ENCODE measurements around the gene TBCE. TPM values are rescaled to one million over a fixed set of nuclear protein-coding genes. Genes with fewer than 3 reads are reported as not detected.

Gene TBCE
- polyA plus RNA-seq, 1 donor from 2014 or later: 72.9 TPM

GRCh38 chr1:235417086-235417697, 50.0 kb downstream of the TBCE start:
- TF ChIP-seq MXI1 (conservative IDR thresholded peaks at IDR 0.05; ENCODE audit: poor library complexity, severe bottlenecking) (no peak), RAD21 (conservative IDR thresholded peaks at IDR 0.05) (peak; percentile 80), CTCF (IDR thresholded peaks at IDR 0.05; ENCODE audit: poor library complexity, severe bottlenecking) (peak; percentile 84), EP300 (conservative IDR thresholded peaks at IDR 0.05; ENCODE audit: poor library complexity, severe bottlenecking) (no peak), EZH2 (IDR thresholded peaks at IDR 0.05; ENCODE audit: borderline replicate concordance, insufficient read depth, low read length, poor library complexity, severe bottlenecking) (no peak), SMC3 (conservative IDR thresholded peaks at IDR 0.05; ENCODE audit: poor library complexity) (peak; percentile 85)
- H2AFZ ChIP-seq (ENCODE audit: low read depth, low read length): no peak overlapping the region
- H3K27ac ChIP-seq (ENCODE audit: low read length): no peak overlapping the region
- H3F3A ChIP-seq (ENCODE audit: insufficient read depth, low read length, poor library complexity, severe bottlenecking): no peaks in the 10 kb centered on the region
- no peak overlapping the region for H3K4me2 ChIP-seq (ENCODE audit: low read length)
- no peaks in the 10 kb centered on the region for H3K9me2 ChIP-seq (ENCODE audit: insufficient read depth, low read length)
- no peaks in the 10 kb centered on the region for H4K20me1 ChIP-seq (ENCODE audit: insufficient read depth)
- no peaks in the 10 kb centered on the region for H3K36me3 ChIP-seq (ENCODE audit: insufficient read depth, low read length)
- no peak overlapping the region for H3K4me3 ChIP-seq (ENCODE audit: low read length)
- peaks cover 3% of the 10 kb centered on the region for H3K79me2 ChIP-seq (replicated peaks; ENCODE audit: insufficient read depth, low read length)
- no peaks in the 10 kb centered on the region for H3K9me3 ChIP-seq (ENCODE audit: low read length)
- H3K27me3 ChIP-seq (ENCODE audit: insufficient read depth, low read depth, low read length): no peaks in the 10 kb centered on the region
- no peak overlapping the region for H3K9ac ChIP-seq (ENCODE audit: low read length)

- Histone ChIP-seq H3K9ac (ENCODE audit: low read length) (no peak overlapping the region), H2AFZ (ENCODE audit: low read depth, low read length) (no peak overlapping the region), H4K20me1 (ENCODE audit: insufficient read depth) (no peaks in the 10 kb centered on the region), H3K36me3 (ENCODE audit: insufficient read depth, low read length) (no peaks in the 10 kb centered on the region), H3K4me3 (ENCODE audit: low read length) (no peak overlapping the region), H3K4me2 (ENCODE audit: low read length) (no peak overlapping the region), H3K79me2 (replicated peaks; ENCODE audit: insufficient read depth, low read length) (peaks cover 3% of the 10 kb centered on the region), H3F3A (ENCODE audit: insufficient read depth, low read length, poor library complexity, severe bottlenecking) (no peaks in the 10 kb centered on the region), H3K9me3 (ENCODE audit: low read length) (no peaks in the 10 kb centered on the region), H3K27ac (ENCODE audit: low read length) (no peak overlapping the region), H3K27me3 (ENCODE audit: insufficient read depth, low read depth, low read length) (no peaks in the 10 kb centered on the region), H3K9me2 (ENCODE audit: insufficient read depth, low read length) (no peaks in the 10 kb centered on the region)
- no peak for TF ChIP-seq EZH2 (IDR thresholded peaks at IDR 0.05; ENCODE audit: borderline replicate concordance, insufficient read depth, low read length, poor library complexity, severe bottlenecking)
- no peak for TF ChIP-seq TAF1 (IDR thresholded peaks at IDR 0.05; ENCODE audit: low read depth)
- TF ChIP-seq RAD21 (conservative IDR thresholded peaks at IDR 0.05): no peak
- TF ChIP-seq EP300 (conservative IDR thresholded peaks at IDR 0.05; ENCODE audit: poor library complexity, severe bottlenecking): no peak
Measured at GRCh38 chr1:235421751-235422150, 54.5 kb downstream of the TBCE start.

- Histone ChIP-seq H3K27me3 (ENCODE audit: insufficient read depth, low read depth, low read length) (no peaks in the 10 kb centered on the region), H3K9me2 (ENCODE audit: insufficient read depth, low read length) (no peaks in the 10 kb centered on the region), H4K20me1 (ENCODE audit: insufficient read depth) (no peaks in the 10 kb centered on the region), H3K9me3 (ENCODE audit: low read length) (no peaks in the 10 kb centered on the region), H3K9ac (ENCODE audit: low read length) (no peak overlapping the region), H3K79me2 (replicated peaks; ENCODE audit: insufficient read depth, low read length) (no peaks in the 10 kb centered on the region), H3K4me3 (ENCODE audit: low read length) (no peak overlapping the region), H3K4me2 (ENCODE audit: low read length) (no peak overlapping the region), H3K27ac (ENCODE audit: low read length) (no peak overlapping the region), H3K36me3 (ENCODE audit: insufficient read depth, low read length) (no peaks in the 10 kb centered on the region), H3F3A (ENCODE audit: insufficient read depth, low read length, poor library complexity, severe bottlenecking) (no peaks in the 10 kb centered on the region), H2AFZ (ENCODE audit: low read depth, low read length) (no peak overlapping the region)
- TF ChIP-seq EZH2 (IDR thresholded peaks at IDR 0.05; ENCODE audit: borderline replicate concordance, insufficient read depth, low read length, poor library complexity, severe bottlenecking) (no peak), MXI1 (conservative IDR thresholded peaks at IDR 0.05; ENCODE audit: poor library complexity, severe bottlenecking) (no peak), POLR2AphosphoS5 (IDR thresholded peaks at IDR 0.05) (no peak), TAF1 (IDR thresholded peaks at IDR 0.05; ENCODE audit: low read depth) (no peak), EP300 (conservative IDR thresholded peaks at IDR 0.05; ENCODE audit: poor library complexity, severe bottlenecking) (no peak), SMC3 (conservative IDR thresholded peaks at IDR 0.05; ENCODE audit: poor library complexity) (no peak), RAD21 (conservative IDR thresholded peaks at IDR 0.05) (no peak), CTCF (IDR thresholded peaks at IDR 0.05; ENCODE audit: poor library complexity, severe bottlenecking) (no peak), REST (IDR thresholded peaks at IDR 0.05; ENCODE audit: borderline replicate concordance) (no peak)
Measured at GRCh38 chr1:235423214-235423652, 56.0 kb downstream of the TBCE start.

Measured in neural cell (in vitro differentiated cells).